ENCODE results near the gene UBAP1L. TPM values are rescaled to one million over a fixed set of nuclear protein-coding genes. Genes with fewer than 3 reads are reported as not detected.
"Not testable (repeated sequence)": the region's sequence is repeated elsewhere in the genome, so short reads cannot be mapped to it uniquely, and the experiment has no call there.

Gene UBAP1L
- total RNA-seq, 1 experiment from 2014 or later = 0.14 TPM

- DNase-seq = peak; percentile 14
- Histone ChIP-seq H3K27me3 (ENCODE audit: control insufficient read depth, insufficient read depth, low read length) (no peaks in the 10 kb centered on the region), H3K36me3 (replicated peaks; ENCODE audit: control insufficient read depth, insufficient read depth, low read length) (peaks cover 3% of the 10 kb centered on the region), H3K4me3 (ENCODE audit: insufficient read depth, low read depth, low read length) (no peak overlapping the region)
Observed at GRCh38 chr15:65058394-65059368, 56.3 kb downstream of the UBAP1L start.

GRCh38 chr15:65057549-65057940, 57.5 kb downstream of the UBAP1L start:
- Histone ChIP-seq H3K36me3 (replicated peaks; ENCODE audit: control insufficient read depth, insufficient read depth, low read length) (peaks cover 3% of the 10 kb centered on the region), H3K4me3 (ENCODE audit: insufficient read depth, low read depth, low read length) (no peak overlapping the region), H3K27me3 (ENCODE audit: control insufficient read depth, insufficient read depth, low read length) (no peaks in the 10 kb centered on the region)
- peak; percentile 52 for DNase-seq

- Histone ChIP-seq H3K4me3 (ENCODE audit: insufficient read depth, low read depth, low read length) (no peak overlapping the region), H3K27me3 (ENCODE audit: control insufficient read depth, insufficient read depth, low read length) (no peaks in the 10 kb centered on the region), H3K36me3 (replicated peaks; ENCODE audit: control insufficient read depth, insufficient read depth, low read length) (peaks cover 3% of the 10 kb centered on the region)
- peak; percentile 17 for DNase-seq
Observed at GRCh38 chr15:65056868-65057548, 58.0 kb downstream of the UBAP1L start.

GRCh38 chr15:65056106-65056505, 58.9 kb downstream of the UBAP1L start:
- peaks cover 3% of the 10 kb centered on the region for H3K36me3 ChIP-seq (replicated peaks; ENCODE audit: control insufficient read depth, insufficient read depth, low read length)
- peak; percentile 16 for DNase-seq
- H3K27me3 ChIP-seq (ENCODE audit: control insufficient read depth, insufficient read depth, low read length) = no peaks in the 10 kb centered on the region
- H3K4me3 ChIP-seq (ENCODE audit: insufficient read depth, low read depth, low read length) = no peak overlapping the region

GRCh38 chr15:65055201-65055870, 59.7 kb downstream of the UBAP1L start:
- Histone ChIP-seq H3K36me3 (replicated peaks; ENCODE audit: control insufficient read depth, insufficient read depth, low read length) (peaks cover 3% of the 10 kb centered on the region), H3K4me3 (ENCODE audit: insufficient read depth, low read depth, low read length) (no peak overlapping the region), H3K27me3 (ENCODE audit: control insufficient read depth, insufficient read depth, low read length) (no peaks in the 10 kb centered on the region)
- DNase-seq = peak; percentile 13

GRCh38 chr15:65054333-65055200, 60.4 kb downstream of the UBAP1L start:
- no peak overlapping the region for H3K4me3 ChIP-seq (ENCODE audit: insufficient read depth, low read depth, low read length)

GRCh38 chr15:65052956-65053355, 62.0 kb downstream of the UBAP1L start:
- Histone ChIP-seq H3K27me3 (ENCODE audit: control insufficient read depth, insufficient read depth, low read length) (no peaks in the 10 kb centered on the region; the same call in 1 of the 2 replicates), H3K4me3 (ENCODE audit: insufficient read depth, low read depth, low read length) (no peak overlapping the region), H3K36me3 (replicated peaks; ENCODE audit: control insufficient read depth, insufficient read depth, low read length) (peaks cover 3% of the 10 kb centered on the region)
- no peak for DNase-seq

More at GRCh38 chr15:65054333-65055200, 60.4 kb downstream of the UBAP1L start:
- Histone ChIP-seq H3K36me3 (replicated peaks; ENCODE audit: control insufficient read depth, insufficient read depth, low read length) (peaks cover 3% of the 10 kb centered on the region), H3K27me3 (ENCODE audit: control insufficient read depth, insufficient read depth, low read length) (no peaks in the 10 kb centered on the region; the same call in 1 of the 2 replicates)
- peak; percentile 92 for DNase-seq

- no peak overlapping the region for H3K4me3 ChIP-seq (ENCODE audit: insufficient read depth, low read depth, low read length)
- no peaks in the 10 kb centered on the region; the same call in 1 of the 2 replicates for H3K27me3 ChIP-seq (ENCODE audit: control insufficient read depth, insufficient read depth, low read length)
- DNase-seq = peak; percentile 7
- peaks cover 2% of the 10 kb centered on the region; the same call in 1 of the 2 replicates for H3K36me3 ChIP-seq (replicated peaks; ENCODE audit: control insufficient read depth, insufficient read depth, low read length)
Observed at GRCh38 chr15:65051266-65051665, 63.7 kb downstream of the UBAP1L start.

GRCh38 chr15:65050270-65050669, 64.7 kb downstream of the UBAP1L start:
- Histone ChIP-seq H3K27me3 (ENCODE audit: control insufficient read depth, insufficient read depth, low read length) (no peaks in the 10 kb centered on the region; the same call in 1 of the 2 replicates), H3K4me3 (ENCODE audit: insufficient read depth, low read depth, low read length) (no peak overlapping the region), H3K36me3 (replicated peaks; ENCODE audit: control insufficient read depth, insufficient read depth, low read length) (peaks cover 2% of the 10 kb centered on the region; the same call in 1 of the 2 replicates)
- no peak for DNase-seq

GRCh38 chr15:65049418-65049840, 65.6 kb downstream of the UBAP1L start:
- H3K4me3 ChIP-seq (ENCODE audit: insufficient read depth, low read depth, low read length) = 0 out of 2 replicates have a peak overlapping the region, but pooled peaks have one; percentile 1
- no peaks in the 10 kb centered on the region; the same call in 1 of the 2 replicates for H3K27me3 ChIP-seq (ENCODE audit: control insufficient read depth, insufficient read depth, low read length)
- peaks cover under 1% of the 10 kb centered on the region; the same call in 1 of the 2 replicates for H3K36me3 ChIP-seq (replicated peaks; ENCODE audit: control insufficient read depth, insufficient read depth, low read length)

GRCh38 chr15:65048241-65048640, 66.8 kb downstream of the UBAP1L start:
- DNase-seq = no peak
- no peaks in the 10 kb centered on the region; the same call in 1 of the 2 replicates for H3K27me3 ChIP-seq (ENCODE audit: control insufficient read depth, insufficient read depth, low read length)
- H3K4me3 ChIP-seq (ENCODE audit: insufficient read depth, low read depth, low read length) = no peak overlapping the region
- no peaks in the 10 kb centered on the region for H3K36me3 ChIP-seq (replicated peaks; ENCODE audit: control insufficient read depth, insufficient read depth, low read length)

More at GRCh38 chr15:65049418-65049840, 65.6 kb downstream of the UBAP1L start:
- peak; percentile 98 for DNase-seq

GRCh38 chr15:65044724-65045481, 70.1 kb downstream of the UBAP1L start, which contains the start of gene SLC51B:
TSS of gene SLC51B (plus strand) at chr15:65045387. CDS start at chr15:65050005, 4,618 bp downstream.
- no peak for DNase-seq
- H3K4me3 ChIP-seq (ENCODE audit: insufficient read depth, low read depth, low read length) = no peak within 1 kb of the TSS
- H3K27me3 ChIP-seq (ENCODE audit: control insufficient read depth, insufficient read depth, low read length) = no peaks in the 10 kb centered on the region; the same call in 1 of the 2 replicates
- H3K36me3 ChIP-seq (replicated peaks; ENCODE audit: control insufficient read depth, insufficient read depth, low read length) = no peaks in the 10 kb centered on the region

GRCh38 chr15:65044218-65044617, 70.8 kb downstream of the UBAP1L start:
- DNase-seq; H3K36me3 ChIP-seq (replicated peaks; ENCODE audit: control insufficient read depth, insufficient read depth, low read length); H3K27me3 ChIP-seq (ENCODE audit: control insufficient read depth, insufficient read depth, low read length); H3K4me3 ChIP-seq (ENCODE audit: insufficient read depth, low read depth, low read length): not testable (repeated sequence)
